GM10248 (cell line): ENCODE results near the gene ARHGEF16.

Experiments
- CTCF ChIA-PET: fragments of 300-600 bp; sonication (Branson Sonifier 250); formaldehyde crosslinking; extraction: SDS; loops from one replicate; lab custom pipeline; 2021; ENCODE audit warnings: antibody characterized with exemption; lab: Yijun Ruan, JAX
- POLR2A ChIA-PET: fragments of 350-650 bp; sonication (Branson Sonifier 250); formaldehyde crosslinking; extraction: SDS; loops from one replicate; lab custom pipeline; 2020; ENCODE audit warnings: antibody characterized with exemption; lab: Yijun Ruan, JAX
- DNase-seq: peaks from one replicate; pipeline ENCODE4 v3.0.0; 2012; ENCODE audit errors: extremely low spot score
- CTCF ChIP-seq: IDR thresholded peaks from 2 replicates; pipeline ENCODE4 v1.5.1; 2012; ENCODE audit warnings: mild to moderate bottlenecking, low read depth; ENCODE audit errors: extremely low read depth, missing control alignments, control extremely low read depth

Gene ARHGEF16

GRCh38 chr1:3471356-3472087 lies 17.1 kb downstream of the ARHGEF16 start:
- no peak for DNase-seq
- POLR2A ChIA-PET: no interaction called here
- TF ChIP-seq CTCF: no peak
- CTCF ChIA-PET: interaction anchor here (1.6 kb wide), 1 partner anchor 18 kb away, joined by 8 read pairs; no protein-coding TSS in a partner anchor

GRCh38 chr1:3472088-3472850 lies 17.8 kb downstream of the ARHGEF16 start:
- TF ChIP-seq CTCF: no peak
- POLR2A ChIA-PET: no interaction called here
- CTCF ChIA-PET: interaction anchor here (1.6 kb wide), 1 partner anchor 19 kb away, joined by 8 read pairs; no protein-coding TSS in a partner anchor
- DNase-seq: no peak

GRCh38 chr1:3472906-3473305 lies 18.4 kb downstream of the ARHGEF16 start:
- ChIA-PET CTCF (interaction anchor here (1.0 kb wide), 1 partner anchor 18 kb away, joined by 3 read pairs; no protein-coding TSS in a partner anchor), POLR2A (no interaction called here)
- no peak for TF ChIP-seq CTCF
- DNase-seq: no peak

GRCh38 chr1:3473381-3473844 lies 18.9 kb downstream of the ARHGEF16 start:
- CTCF ChIA-PET: interaction anchor here (1.0 kb wide), 1 partner anchor 18 kb away, joined by 3 read pairs; no protein-coding TSS in a partner anchor

GRCh38 chr1:3474016-3474415 lies 19.6 kb downstream of the ARHGEF16 start:
- ChIA-PET CTCF (interaction anchor here (1.0 kb wide), 2 partner anchors 17 to 21 kb away, joined by 3 read pairs; no protein-coding TSS in a partner anchor), POLR2A (no interaction called here)
- no peak for TF ChIP-seq CTCF
- no peak for DNase-seq

More at GRCh38 chr1:3473381-3473844, 18.9 kb downstream of the ARHGEF16 start:
- TF ChIP-seq CTCF: no peak
- no peak for DNase-seq
- POLR2A ChIA-PET: no interaction called here

- ChIA-PET POLR2A (no interaction called here), CTCF (interaction anchor here (1.0 kb wide), 1 partner anchor 22 kb away, joined by 3 read pairs; no protein-coding TSS in a partner anchor)
- TF ChIP-seq CTCF: no peak
- DNase-seq: no peak
Observed at GRCh38 chr1:3474421-3474820, 20.0 kb downstream of the ARHGEF16 start.
